HG03103 (cell line): Measurements from ENCODE around the gene NDUFV1.
"Not testable (repeated sequence)": the region's sequence is repeated elsewhere in the genome, so short reads cannot be mapped to it uniquely, and the experiment has no call there.

ENCODE experiments used
- ATAC-seq: cut with Tn5 transposase; IDR thresholded peaks from one replicate; pipeline ENCODE4 v1.9.1; 2021; ENCODE audit warnings: low read depth; ENCODE audit not compliant: unreplicated experiment

Gene NDUFV1

GRCh38 chr11:67651976-67652781, 45.4 kb downstream of the NDUFV1 start:
- ATAC-seq: no peak

GRCh38 chr11:67652965-67653845, 46.5 kb downstream of the NDUFV1 start:
- no peak for ATAC-seq

- ATAC-seq: no peak
Observed at GRCh38 chr11:67654225-67654624, 47.5 kb downstream of the NDUFV1 start.

DNA sequence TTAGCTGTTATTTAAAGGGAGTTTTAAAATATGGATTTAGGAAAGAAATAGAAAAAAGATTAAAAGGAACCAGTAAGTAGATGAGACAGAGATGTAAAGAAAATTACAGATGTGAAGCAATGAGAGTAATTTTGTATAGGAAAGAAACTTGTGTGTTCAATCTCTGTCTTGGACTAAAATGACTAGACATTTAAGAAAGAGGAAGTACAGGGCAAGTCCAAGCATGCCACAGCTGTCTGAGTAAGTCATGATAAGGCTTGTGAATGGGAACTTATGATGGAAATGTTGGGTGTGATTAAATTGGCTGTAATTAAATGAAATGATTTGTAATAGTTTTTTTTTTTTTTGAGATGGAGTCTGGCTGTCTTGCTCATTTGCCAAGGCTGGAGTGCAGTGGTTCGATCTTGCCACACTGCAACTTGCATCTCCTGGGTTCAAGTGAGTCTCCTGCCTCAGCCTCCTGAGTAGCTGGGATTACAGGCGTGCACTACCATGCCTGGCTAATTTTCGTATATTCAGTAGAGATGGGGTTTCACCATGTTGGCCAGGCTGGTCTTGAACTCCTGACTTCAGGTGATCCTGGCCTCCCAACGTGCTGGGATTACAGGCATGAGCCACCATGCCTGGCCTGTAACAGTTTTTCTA, 49.7 kb downstream of the NDUFV1 start:
- ATAC-seq: no peak

GRCh38 chr11:67657300-67657699, 50.6 kb downstream of the NDUFV1 start:
- no peak for ATAC-seq

DNA sequence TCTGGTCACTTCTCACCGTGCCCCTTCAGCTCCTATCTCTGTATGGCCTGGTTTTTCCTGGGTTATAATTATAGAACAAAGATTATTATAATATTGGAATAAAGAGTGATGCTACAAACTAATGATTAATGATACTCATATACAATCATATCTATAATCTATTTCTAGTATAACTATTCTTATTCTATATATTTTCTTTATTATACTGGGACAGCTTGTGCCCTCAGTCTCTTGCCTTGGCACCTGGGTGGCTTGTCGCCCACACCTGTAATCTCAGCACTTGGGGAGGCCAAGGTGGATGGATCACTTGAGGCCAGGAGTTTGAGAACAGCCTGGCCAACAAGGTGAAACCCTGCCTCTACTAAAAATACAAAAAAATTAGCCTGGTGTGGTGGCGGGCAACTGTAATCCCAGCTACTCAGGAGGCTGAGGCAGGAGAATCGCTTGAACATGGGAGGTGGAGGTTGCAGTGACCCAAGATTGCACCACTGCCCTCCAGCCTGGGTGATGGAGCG, 53.0 kb downstream of the NDUFV1 start:
- ATAC-seq: not testable (repeated sequence)

DNA sequence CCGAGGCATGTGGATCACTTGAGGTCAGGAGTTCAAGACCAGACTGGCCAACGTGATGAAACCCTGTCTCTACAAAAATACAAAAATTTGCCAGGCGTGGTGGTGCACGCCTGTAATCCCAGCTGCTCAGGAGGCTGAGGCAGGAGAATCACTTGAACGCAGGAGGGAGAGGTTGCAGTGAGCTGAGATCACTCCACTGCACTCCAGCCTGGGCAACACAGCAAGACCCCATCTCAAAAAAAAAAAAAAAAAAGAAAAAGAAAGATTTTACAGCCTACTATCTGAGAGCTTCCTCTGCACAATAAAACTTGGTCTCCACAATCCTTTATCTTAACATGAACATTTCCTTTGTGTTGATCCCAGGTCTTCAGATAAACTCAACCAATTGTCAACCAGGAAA, 54.0 kb downstream of the NDUFV1 start:
- not testable (repeated sequence) for ATAC-seq
